ENCODE results near the gene MORN3.
"Not testable (repeated sequence)": the region's sequence is repeated elsewhere in the genome, so short reads cannot be mapped to it uniquely, and the experiment has no call there.

MORN3 gene, protein sequence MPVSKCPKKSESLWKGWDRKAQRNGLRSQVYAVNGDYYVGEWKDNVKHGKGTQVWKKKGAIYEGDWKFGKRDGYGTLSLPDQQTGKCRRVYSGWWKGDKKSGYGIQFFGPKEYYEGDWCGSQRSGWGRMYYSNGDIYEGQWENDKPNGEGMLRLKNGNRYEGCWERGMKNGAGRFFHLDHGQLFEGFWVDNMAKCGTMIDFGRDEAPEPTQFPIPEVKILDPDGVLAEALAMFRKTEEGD

DNA sequence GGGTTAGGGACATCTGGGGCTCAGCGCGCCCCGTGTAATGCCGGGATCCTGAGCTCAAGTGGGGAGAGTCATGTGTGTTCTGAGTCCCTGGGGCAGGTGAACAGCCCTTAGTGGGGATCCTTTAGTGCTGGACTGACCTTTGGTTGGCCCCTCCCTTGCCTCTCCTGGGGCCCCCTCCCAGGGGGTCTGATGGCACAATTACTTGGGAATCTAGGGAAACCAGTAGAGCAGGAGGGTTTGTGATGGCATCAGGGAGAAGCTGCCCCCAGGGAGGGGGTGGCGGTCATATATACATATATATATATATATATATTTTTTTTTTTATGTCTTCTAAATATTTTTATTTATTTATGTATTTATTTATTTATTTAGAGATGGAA is at the start of gene MORN3:
MORN3 (minus strand) TSS at position 134 of the 380 bp plus-strand sequence. CDS start 171 bp downstream, outside the sequence.
- DNase-seq (ENCODE audit: low read depth), result no peak

DNA sequence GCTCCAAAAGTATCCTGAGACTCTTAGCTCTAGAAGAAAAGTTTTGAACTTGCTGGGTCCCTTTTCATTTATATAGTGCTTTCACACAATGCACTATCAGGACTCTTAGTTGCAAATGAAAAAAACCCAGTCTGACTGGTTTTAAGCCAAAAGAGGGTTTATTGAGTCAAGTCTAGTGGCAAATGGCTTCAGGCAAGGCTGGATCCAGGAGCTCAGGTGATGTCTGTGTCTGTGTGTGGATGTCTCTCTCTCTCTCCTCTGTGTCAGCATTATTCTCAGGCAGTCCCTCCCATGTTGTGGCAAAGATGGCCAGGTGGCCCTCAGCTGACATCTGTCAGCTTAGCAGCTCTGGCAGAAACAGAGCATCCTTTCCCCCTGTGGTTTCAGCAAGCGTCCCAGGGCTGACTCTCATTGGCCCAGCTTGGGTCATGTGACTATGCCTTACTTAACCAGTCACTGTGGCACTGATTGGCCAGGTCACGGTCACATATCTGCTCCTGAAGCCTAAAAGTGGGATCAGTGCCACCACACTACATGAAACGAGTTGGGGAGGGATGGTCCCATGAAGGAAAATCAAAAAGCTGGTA is 49.3 kb upstream of the MORN3 start:
- DNase-seq (ENCODE audit: low read depth), result no peak

DNA sequence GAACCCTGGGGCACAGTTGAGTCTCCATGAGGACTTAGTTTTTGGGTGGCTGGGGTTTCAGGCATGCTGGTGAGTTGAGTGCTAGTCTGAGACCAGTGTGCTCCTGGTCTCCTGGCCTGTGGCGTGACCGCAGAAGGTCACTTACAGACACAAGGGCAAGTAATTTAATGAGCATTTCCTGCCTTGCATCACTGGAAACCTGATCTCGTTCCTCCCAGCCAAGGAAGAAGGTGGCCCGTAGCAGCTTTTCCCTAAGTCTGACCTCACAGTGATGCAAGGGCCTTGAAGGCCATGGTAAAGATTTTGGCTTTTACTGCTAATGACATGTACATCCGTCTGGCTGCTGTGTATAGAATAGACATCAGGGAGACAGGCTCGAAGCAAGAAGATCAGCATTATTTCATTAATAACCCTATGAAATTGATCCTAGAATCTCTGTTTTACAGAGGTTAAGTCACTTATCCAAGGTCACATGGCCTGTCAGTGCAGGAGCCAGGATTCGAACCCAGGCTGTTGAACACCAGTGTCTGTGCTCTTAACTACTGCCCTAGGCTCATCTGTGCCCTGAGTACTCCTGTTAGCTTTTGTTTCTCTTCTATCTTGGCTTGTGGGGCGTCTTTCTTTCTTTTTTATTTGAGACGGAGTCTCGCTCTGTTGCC is 47.7 kb upstream of the MORN3 start:
- no peak for DNase-seq (ENCODE audit: low read depth)

DNA sequence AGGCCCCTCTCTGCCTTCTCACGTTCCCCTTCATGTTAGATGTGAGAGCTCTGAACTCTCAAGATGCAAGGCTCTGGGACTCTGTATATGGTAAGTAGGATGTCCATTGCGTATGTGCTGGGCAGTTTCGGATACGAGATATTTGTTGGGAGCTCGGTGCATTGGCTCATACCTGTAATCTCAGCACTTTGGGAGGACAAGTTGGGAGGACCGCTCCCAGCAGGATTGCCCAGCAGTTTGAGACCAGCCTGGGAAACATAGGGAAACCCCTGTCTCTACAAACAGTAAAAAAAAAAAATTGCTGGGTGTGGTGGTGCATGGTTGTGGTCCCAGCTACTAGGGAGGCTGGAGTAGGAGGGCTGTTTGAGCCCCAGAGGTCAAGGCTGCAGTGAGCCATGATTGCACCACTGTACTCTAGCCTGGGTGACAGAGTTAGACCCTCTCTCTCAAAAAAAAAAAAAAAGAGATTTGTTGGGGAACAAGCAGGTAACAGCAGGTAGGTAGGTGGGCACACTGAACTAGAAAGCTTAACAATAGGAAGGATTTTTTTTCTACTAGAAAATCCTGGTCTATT is 46.5 kb upstream of the MORN3 start:
- no peak for DNase-seq (ENCODE audit: low read depth)

DNA sequence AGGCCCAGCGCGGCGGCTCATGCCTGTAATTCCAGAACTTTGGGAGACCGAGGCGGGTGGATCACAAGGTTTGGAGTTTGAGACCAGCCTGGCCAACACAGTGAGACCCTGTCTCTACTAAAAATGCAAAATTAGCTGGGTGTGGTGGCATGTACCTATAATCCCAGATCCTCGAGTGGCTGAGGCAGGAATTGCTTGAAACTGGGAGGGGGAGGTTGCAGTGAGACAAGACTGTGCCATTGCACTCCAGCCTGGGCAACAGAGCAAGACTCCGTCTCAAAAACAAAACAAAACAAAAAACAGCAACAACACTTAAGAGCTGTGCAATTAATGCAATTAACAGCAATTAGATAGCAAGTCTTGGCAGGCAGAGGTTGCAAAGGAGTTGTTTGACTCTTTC is 45.6 kb upstream of the MORN3 start:
- not testable (repeated sequence) for DNase-seq (ENCODE audit: low read depth)

DNA sequence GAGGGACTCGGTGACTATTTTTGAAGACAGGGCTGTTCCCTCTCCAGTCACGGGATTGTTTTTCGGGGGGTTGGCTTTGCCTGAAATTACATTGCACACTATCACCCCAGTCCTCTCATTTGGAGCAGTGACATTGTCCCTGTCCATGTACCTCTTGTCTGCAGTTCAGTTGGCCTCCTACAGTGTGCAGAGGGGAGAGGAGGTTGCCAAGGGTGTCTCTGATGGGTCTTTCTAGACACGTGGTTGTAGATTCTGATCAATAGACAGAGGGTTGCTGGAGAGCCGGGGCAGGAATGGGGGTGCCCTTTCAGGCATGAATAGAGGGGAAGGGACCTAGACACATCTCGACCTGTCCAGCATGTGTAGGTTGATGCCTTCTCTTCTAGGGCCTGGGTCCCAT is 44.3 kb upstream of the MORN3 start:
- no peak for DNase-seq (ENCODE audit: low read depth)

DNA sequence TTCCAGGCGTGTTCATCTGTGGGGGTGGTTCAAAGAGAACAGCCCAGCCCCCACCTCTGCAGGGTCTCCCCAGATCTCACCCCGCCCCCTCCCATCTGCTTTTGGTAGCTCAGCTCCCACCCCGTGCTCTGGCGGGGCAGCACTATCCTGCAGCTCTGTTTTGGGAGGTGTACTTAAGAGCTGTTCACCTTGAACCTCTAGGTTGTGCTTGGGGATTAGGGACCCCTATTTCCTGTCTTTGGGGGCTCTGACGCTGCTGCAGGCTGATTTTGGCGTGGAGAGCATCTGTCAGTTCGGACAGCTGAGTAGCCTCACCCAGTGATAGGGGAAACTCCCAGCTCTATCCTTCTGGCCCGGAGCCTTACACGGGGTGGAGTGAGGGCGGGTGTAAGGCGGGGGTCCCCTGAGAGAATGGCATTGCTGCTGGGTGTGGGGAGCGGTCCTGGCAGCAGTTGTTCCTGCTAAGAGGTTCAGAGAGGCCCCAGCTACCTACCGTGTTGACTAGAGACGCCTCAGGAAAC is 43.9 kb upstream of the MORN3 start:
- no peak for DNase-seq (ENCODE audit: low read depth)

DNA sequence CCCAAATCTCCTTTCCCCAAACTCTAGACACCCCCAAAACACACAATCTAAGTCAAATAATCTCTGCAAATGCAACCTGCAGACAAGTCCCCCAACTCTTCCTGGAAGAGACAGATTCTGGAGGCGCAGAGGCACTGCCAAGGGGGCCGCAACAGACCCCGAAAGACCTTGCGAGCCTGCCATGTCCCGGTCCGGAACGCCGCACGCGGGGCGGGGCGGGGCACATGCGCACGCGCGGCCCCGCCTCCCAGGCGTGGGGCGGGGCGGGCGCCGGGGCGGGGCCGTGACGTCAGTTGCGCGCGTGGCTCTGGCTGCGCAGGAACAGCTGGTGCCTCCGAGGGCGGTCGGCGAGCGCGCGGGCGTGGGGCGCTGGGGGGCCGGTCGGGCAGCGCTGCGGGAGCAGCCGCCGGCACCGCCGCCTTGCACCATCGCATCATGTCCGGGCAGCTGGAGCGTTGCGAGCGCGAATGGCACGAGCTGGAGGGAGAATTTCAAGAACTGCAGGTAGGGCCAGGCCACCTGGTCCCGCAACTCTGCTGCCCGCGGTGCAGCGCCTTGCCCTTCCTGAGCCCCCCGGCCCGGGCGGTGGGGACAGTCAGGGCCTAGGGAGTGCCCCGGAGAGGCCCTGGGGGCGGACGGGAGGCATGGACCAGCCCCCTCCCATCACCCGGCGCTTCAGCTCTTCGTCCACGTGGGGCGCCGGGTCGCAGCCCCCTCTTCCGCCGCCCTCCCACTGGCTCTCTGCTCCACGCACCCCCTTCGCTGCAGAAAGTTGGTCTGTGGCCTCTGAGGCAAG is 43.2 kb upstream of the MORN3 start, which contains the start of gene TMEM120B:
TMEM120B (plus strand) TSS at position 292 of the 796 bp plus-strand sequence; CDS start at position 436, 144 bp downstream.
- DNase-seq (ENCODE audit: low read depth), result peak; percentile 66

DNA sequence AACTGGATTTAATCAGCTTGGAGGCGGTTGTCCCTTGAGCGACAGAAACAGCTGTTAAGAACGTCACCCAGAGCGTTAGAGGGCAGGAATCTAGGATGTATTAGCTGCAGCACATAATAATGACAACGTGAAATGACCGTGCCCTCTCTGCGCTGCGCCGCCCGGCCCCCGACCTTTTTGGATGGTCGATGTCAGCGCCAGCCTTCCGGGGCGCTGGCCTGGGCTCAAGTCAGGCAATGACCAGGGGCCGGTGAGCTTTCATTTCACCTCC is 42.7 kb upstream of the MORN3 start:
- no peak for DNase-seq (ENCODE audit: low read depth)

DNA sequence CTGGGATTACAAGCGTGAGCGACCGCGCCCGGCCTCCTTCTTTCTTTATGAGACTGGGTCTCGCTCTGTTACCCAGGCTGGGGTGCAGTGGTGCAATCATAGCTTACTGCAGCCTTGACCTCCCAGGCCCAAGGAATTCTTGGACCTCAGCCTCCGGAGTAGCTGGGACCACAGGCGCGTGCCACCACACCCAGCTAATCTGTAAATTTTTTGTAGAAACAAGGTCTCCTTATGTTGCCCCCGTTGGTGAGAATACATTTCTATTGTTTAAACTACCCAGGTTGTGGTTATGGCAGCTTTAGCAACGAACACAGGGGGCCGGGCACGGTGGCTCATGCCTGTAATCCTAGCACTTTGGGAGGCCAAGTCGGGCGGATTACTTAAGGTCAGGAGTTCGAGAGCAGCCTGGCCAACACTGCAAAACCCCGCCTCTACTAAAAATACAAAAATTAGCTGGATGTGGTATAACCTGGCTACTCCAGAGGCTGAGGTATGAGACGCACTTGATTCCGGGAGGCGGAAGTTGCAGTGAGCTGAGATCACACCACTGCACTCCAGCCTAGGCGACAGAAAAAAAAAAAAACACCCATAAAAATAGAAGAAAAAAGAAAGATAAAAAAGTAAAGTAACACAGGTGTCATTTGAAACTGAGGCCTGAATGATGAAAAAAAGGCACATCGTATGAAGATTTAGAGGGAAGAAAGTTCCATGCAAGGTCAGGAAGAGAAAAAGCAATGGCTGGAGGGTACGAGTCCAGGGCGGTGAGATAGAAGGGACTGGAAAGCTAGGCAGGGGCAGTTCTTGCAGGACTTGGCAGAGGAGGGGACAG is 42.1 kb upstream of the MORN3 start:
- no peak for DNase-seq (ENCODE audit: low read depth)

DNA sequence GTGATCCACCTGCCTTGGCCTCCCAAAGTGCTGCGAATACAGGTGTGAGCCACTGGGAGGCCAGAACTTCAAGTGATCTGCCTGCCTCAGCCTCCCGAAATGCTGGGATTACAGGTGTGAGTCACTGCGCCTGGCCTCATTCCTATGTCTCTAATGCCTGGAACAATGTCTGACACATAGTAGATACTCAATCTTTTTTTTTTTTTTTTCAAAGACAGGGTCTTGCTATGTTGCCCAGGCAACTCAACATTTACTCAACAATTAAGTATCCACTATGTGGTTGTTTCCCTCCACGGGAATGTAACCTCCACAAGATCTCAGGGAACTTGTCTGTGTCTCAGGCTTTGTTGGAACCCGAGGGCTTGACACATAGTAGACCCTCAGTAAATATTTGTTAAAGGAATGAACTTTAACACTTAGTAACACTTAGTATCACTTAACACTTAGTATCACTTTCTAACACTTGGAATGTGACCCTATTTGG is 40.1 kb upstream of the MORN3 start:
- DNase-seq (ENCODE audit: low read depth), result no peak

DNA sequence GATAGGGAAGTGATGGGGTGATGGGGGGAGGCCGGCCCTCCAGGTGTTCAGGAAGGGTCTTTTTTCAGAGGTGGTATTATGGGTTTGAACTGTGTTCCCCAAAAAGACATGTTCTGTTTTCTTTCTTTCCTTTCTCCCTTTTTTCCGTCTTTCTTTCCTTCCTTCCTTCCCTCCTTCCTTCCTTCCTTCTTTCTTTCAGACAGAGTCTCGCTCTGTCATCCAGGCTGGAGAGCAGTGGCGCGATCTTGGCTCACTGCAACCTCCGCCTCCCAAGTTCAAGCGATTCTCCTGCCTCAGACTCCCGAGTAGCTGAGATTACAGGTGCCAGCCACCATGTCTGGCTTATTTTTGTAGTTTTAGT is 39.6 kb upstream of the MORN3 start:
- not testable (repeated sequence) for DNase-seq (ENCODE audit: low read depth)

DNA sequence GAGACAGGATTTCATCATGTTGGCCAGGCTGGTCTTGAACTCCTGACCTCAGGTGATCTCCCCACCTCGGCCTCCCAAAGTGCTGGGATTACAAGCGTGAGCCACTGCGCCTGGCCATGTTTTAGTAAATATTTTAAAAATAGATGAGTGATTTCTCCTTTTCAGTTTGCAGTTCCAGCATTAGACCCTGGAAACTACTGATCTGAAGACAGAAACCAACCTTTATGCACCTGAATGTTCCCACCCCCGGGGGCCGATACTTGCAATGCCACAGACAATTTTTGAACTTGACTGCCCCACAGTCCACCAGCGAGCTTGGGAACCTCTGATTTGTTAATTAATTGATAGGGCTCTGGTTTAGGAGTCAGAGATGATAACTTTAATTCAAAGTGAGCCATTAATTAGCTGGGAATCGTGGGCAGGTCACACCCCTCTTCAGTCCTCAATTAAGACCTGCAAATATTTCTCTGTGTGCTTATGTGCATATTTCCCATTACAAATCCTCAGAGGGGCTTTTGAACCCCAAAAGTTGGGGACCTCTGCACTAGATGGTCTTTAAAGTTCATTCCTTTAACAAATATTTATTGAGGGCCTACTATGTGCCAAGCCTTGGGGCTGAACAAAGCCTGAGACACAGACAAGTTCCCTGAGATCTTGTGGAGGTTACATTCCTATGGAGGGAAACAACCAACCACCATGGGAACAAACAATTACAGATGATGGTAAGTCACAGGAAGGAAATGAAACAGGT is 39.0 kb upstream of the MORN3 start:
- DNase-seq (ENCODE audit: low read depth), result no peak

DNA sequence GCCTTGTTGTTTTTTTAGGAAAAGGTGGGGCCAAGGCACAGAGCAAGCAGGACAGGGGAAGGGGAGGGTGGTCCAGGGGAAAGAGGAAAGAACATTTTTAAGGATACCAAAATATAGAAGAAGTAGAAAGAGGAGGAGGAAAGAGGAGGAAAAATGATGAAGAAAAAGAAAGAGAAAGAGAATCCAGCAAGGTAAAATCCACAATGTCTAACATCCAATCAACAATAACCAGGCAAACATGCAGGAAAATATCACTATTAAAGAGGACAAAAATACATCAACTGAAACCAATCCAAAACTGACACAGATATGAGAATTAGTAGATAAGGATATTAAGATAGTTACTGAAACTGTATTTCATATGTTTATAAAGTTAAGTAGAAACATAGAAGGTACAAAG is 36.1 kb upstream of the MORN3 start:
- DNase-seq (ENCODE audit: low read depth), result no peak

DNA sequence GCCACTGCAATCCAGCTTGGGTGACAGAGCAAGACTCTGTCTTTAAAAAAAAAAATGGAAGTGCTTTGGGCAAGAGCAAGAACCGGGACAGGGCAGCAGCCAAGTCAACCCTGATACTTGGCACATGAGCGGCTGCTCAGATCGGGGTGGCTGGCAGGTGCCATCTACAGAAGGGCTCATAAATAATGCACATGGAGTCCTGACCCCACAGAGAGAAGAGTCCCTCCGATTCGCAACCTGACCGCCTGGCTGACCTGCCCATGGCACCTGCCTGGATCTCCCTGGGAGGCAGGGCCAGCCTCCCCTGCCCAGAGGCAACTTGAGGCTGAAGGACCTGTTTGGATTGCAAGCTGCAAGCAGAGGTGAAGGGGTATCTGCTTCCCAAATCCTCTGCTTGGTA is 33.5 kb upstream of the MORN3 start:
- no peak for DNase-seq (ENCODE audit: low read depth)

DNA sequence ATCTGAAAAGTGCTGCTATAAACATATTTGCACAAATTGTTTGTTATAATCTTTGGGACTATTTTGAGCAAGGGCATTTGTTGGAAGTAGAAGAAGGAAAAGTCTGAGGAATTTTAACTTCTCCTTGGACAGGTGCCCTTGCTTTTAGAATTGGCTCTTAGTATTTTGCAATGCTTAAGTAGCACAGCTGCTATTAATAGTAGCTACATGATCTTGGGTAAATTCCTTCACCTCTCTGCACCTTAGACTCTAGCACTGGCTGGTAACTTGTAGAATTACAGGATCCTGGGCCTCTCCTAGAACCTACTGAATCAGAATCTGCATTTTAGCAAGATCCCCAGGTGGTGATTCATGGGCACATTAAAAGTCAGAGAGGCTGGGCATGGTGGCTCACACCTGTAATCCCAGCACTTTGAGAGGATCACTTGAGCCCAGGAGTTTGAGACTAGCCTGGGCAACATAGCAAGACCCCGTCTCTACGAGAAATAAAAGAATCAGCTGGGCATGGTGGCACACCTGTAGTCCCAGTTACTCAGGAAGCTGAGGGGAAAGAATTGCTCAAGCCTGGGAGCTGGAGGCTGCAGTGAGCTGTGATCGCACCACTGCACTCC is 32.3 kb upstream of the MORN3 start:
- DNase-seq (ENCODE audit: low read depth), result no peak

DNA sequence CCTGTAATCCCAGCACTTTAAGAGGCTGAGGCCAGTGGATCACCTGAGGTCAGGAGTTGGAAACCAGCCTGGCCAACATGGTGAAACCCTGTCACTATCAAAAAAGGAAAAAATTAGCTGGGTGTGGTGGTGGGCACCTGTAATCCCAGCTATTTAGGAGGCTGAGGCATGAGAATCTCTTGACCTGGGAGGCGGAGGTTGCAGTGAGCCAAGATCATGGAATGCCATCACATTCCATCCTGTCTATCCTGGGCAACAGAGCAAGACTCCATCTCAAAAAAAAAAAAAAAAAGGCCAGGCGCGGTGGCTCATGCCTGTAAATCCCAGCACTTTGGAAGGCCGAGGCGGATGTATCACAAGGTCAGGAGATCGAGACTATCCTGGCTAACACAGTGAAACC is 28.4 kb upstream of the MORN3 start:
- DNase-seq (ENCODE audit: low read depth), result not testable (repeated sequence)

DNA sequence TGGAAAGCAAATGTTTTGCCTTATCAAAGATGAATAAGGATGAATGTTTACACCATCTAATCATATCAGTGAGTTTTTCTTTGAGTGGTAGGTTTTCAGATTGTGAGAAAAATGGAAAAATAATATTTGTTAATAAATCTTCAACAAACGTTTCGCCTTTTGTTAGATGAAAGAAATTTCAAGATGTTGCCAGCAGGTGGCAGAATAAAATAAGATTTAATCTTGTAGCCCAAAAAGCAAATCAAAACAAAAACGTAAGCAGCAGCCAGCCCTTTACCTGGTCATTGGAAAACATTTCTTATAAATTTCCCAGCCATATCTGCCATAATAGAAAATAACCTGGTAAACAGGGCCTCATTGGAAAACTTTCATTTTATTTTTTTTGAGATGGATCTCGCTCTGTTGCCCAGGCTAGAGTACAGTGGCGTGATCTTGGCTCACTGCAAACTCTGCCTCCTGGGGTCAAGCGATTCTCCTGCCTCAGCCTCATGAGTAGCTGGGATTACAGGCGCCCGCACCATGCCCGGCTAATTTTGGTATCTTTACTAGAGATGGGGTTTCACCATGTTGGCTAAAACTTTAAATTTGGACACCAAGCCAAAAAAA is 27.7 kb upstream of the MORN3 start:
- no peak for DNase-seq (ENCODE audit: low read depth)

DNA sequence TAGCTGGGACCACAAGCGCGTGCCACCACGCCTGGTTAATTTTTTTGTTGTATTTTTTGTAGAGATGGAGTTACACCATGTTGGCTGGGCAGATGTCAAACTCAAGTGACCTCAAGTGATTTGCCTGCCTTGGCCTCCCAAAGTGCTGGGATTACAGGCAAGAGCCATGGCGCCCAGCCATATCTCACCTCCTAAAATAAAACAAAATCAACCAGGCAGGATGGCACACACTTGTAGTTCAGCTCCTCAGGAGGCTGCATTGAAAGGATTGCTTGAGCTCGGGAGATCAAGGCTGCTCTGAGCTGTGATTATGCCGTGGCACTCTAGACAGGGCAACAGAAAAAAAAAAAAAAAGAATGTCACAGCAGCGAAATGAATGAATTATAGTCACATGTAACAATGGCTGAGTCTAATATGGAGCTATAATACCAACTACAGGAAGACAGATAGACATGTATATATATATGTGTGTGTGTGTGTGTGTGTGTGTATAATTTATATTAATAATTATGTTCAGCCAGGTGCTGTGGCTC is 23.8 kb upstream of the MORN3 start:
- no peak for DNase-seq (ENCODE audit: low read depth)
